ENCODE measurements around the gene LCN2.

Gene LCN2

GRCh38 chr9:128149001-128149701 lies at the start of gene LCN2:
Gene LCN2 (plus strand): TSS chr9:128149453. CDS start chr9:128149526, 73 bp downstream.
- Histone ChIP-seq H3K9ac (ENCODE audit: insufficient read length) (no peak within 1 kb of the TSS), H3K27ac (no peak within 1 kb of the TSS), H3K9me3 (ENCODE audit: low read depth, low read length) (no peaks in the 10 kb centered on the region), H3K36me3 (ENCODE audit: insufficient read depth, low read length) (no peaks in the 10 kb centered on the region), H3K4me3 (no peak within 1 kb of the TSS)
- TF ChIP-seq EZH2 (IDR thresholded peaks at IDR 0.05): no peak
- DNase-seq (ENCODE audit: low read depth, low spot score): no peak

GRCh38 chr9:128099932-128100491 lies 49.2 kb upstream of the LCN2 start:
- no peak overlapping the region for H3K27ac ChIP-seq
- H3K4me3 ChIP-seq: no peak overlapping the region
- DNase-seq (ENCODE audit: low read depth, low spot score): no peak
- H3K36me3 ChIP-seq (ENCODE audit: insufficient read depth, low read length): peaks cover 33% of the 10 kb centered on the region; the same call in 1 of the 2 replicates
- H3K9ac ChIP-seq (ENCODE audit: insufficient read length): no peak overlapping the region
- TF ChIP-seq FOXP2 (optimal IDR thresholded peaks at IDR 0.05; ENCODE audit: control extremely low read depth, extremely low read length, insufficient read depth) (no peak), POLR2AphosphoS5 (IDR thresholded peaks at IDR 0.05; ENCODE audit: borderline replicate concordance, low read depth, low read length) (no peak), EZH2 (IDR thresholded peaks at IDR 0.05) (no peak)
- H3K9me3 ChIP-seq (ENCODE audit: low read depth, low read length): no peaks in the 10 kb centered on the region

- H3K9me3 ChIP-seq (ENCODE audit: low read depth, low read length): no peaks in the 10 kb centered on the region
- H3K9ac ChIP-seq (ENCODE audit: insufficient read length): no peak overlapping the region
- H3K27ac ChIP-seq: no peak overlapping the region
- no peak overlapping the region for H3K4me3 ChIP-seq
- DNase-seq (ENCODE audit: low read depth, low spot score): no peak
- peaks cover 35% of the 10 kb centered on the region; the same call in 1 of the 2 replicates for H3K36me3 ChIP-seq (ENCODE audit: insufficient read depth, low read length)
- TF ChIP-seq EZH2 (IDR thresholded peaks at IDR 0.05) (no peak), POLR2AphosphoS5 (IDR thresholded peaks at IDR 0.05; ENCODE audit: borderline replicate concordance, low read depth, low read length) (no peak), FOXP2 (optimal IDR thresholded peaks at IDR 0.05; ENCODE audit: control extremely low read depth, extremely low read length, insufficient read depth) (no peak)
Measured at GRCh38 chr9:128100581-128100980, 48.7 kb upstream of the LCN2 start.

- Histone ChIP-seq H3K36me3 (ENCODE audit: insufficient read depth, low read length) (peaks cover 41% of the 10 kb centered on the region; the same call in 1 of the 2 replicates), H3K4me3 (no peak overlapping the region), H3K9ac (ENCODE audit: insufficient read length) (no peak overlapping the region), H3K9me3 (ENCODE audit: low read depth, low read length) (no peaks in the 10 kb centered on the region), H3K27ac (no peak overlapping the region)
- TF ChIP-seq EZH2 (IDR thresholded peaks at IDR 0.05): no peak
- DNase-seq (ENCODE audit: low read depth, low spot score): no peak
Measured at GRCh38 chr9:128101231-128101661, 48.0 kb upstream of the LCN2 start.

GRCh38 chr9:128101690-128102089 lies 47.6 kb upstream of the LCN2 start:
- Histone ChIP-seq H3K9me3 (ENCODE audit: low read depth, low read length) (no peaks in the 10 kb centered on the region), H3K4me3 (no peak overlapping the region), H3K36me3 (ENCODE audit: insufficient read depth, low read length) (peaks cover 46% of the 10 kb centered on the region), H3K27ac (no peak overlapping the region), H3K9ac (ENCODE audit: insufficient read length) (no peak overlapping the region)
- TF ChIP-seq FOXP2 (optimal IDR thresholded peaks at IDR 0.05; ENCODE audit: control extremely low read depth, extremely low read length, insufficient read depth) (no peak), POLR2AphosphoS5 (IDR thresholded peaks at IDR 0.05; ENCODE audit: borderline replicate concordance, low read depth, low read length) (no peak), EZH2 (IDR thresholded peaks at IDR 0.05) (no peak)
- DNase-seq (ENCODE audit: low read depth, low spot score): no peak

- Histone ChIP-seq H3K4me3 (no peak overlapping the region), H3K9me3 (ENCODE audit: low read depth, low read length) (no peaks in the 10 kb centered on the region), H3K36me3 (ENCODE audit: insufficient read depth, low read length) (peaks cover 51% of the 10 kb centered on the region), H3K27ac (no peak overlapping the region), H3K9ac (ENCODE audit: insufficient read length) (no peak overlapping the region)
- TF ChIP-seq POLR2AphosphoS5 (IDR thresholded peaks at IDR 0.05; ENCODE audit: borderline replicate concordance, low read depth, low read length) (no peak), EZH2 (IDR thresholded peaks at IDR 0.05) (no peak), FOXP2 (optimal IDR thresholded peaks at IDR 0.05; ENCODE audit: control extremely low read depth, extremely low read length, insufficient read depth) (no peak)
- DNase-seq (ENCODE audit: low read depth, low spot score): no peak
Measured at GRCh38 chr9:128102196-128102595, 47.1 kb upstream of the LCN2 start.

GRCh38 chr9:128102861-128103588 lies 46.2 kb upstream of the LCN2 start:
- no peak for DNase-seq (ENCODE audit: low read depth, low spot score)
- TF ChIP-seq FOXP2 (optimal IDR thresholded peaks at IDR 0.05; ENCODE audit: control extremely low read depth, extremely low read length, insufficient read depth): no peak
- TF ChIP-seq EZH2 (IDR thresholded peaks at IDR 0.05): no peak
- TF ChIP-seq POLR2AphosphoS5 (IDR thresholded peaks at IDR 0.05; ENCODE audit: borderline replicate concordance, low read depth, low read length): no peak
- peaks cover 59% of the 10 kb centered on the region for H3K36me3 ChIP-seq (ENCODE audit: insufficient read depth, low read length)
- no peak overlapping the region for H3K9ac ChIP-seq (ENCODE audit: insufficient read length)
- H3K27ac ChIP-seq: no peak overlapping the region
- H3K4me3 ChIP-seq: no peak overlapping the region
- no peaks in the 10 kb centered on the region for H3K9me3 ChIP-seq (ENCODE audit: low read depth, low read length)

- Histone ChIP-seq H3K4me3 (no peak overlapping the region), H3K9ac (ENCODE audit: insufficient read length) (no peak overlapping the region), H3K36me3 (ENCODE audit: insufficient read depth, low read length) (peaks cover 60% of the 10 kb centered on the region), H3K9me3 (ENCODE audit: low read depth, low read length) (no peaks in the 10 kb centered on the region), H3K27ac (no peak overlapping the region)
- TF ChIP-seq EZH2 (IDR thresholded peaks at IDR 0.05) (no peak), POLR2AphosphoS5 (IDR thresholded peaks at IDR 0.05; ENCODE audit: borderline replicate concordance, low read depth, low read length) (no peak), FOXP2 (optimal IDR thresholded peaks at IDR 0.05; ENCODE audit: control extremely low read depth, extremely low read length, insufficient read depth) (no peak)
- DNase-seq (ENCODE audit: low read depth, low spot score): no peak
Measured at GRCh38 chr9:128103589-128103962, 45.7 kb upstream of the LCN2 start.

Data from SK-N-MC (cell line).